Mesothelial cell of epicardium (in vitro differentiated cells): ENCODE results near the gene LRRC71. TPM values are rescaled to one million over a fixed set of nuclear protein-coding genes. Genes with fewer than 3 reads are reported as not detected.

Source experiments
- DNase-seq, 2 experiments: peaks; one replicate each; pipeline ENCODE4 v3.0.0; 2021; ENCODE audit warnings: low spot score in 2 of 2; ENCODE audit not compliant: unreplicated experiment in 2 of 2
- H3K27ac Mint-ChIP-seq: 2 replicates; pipeline ENCODE4 v1.8.0; 2021; ENCODE audit warnings: mixed read lengths
- H3K27me3 Mint-ChIP-seq: 2 replicates; pipeline ENCODE4 v1.8.0; 2021; ENCODE audit warnings: low read depth, mixed read lengths
- H3K36me3 Mint-ChIP-seq: 2 replicates; pipeline ENCODE4 v1.8.0; 2021; ENCODE audit warnings: mixed read lengths
- H3K4me1 Mint-ChIP-seq: 2 replicates; pipeline ENCODE4 v1.8.0; 2021; ENCODE audit warnings: mixed read lengths
- H3K4me3 Mint-ChIP-seq: 2 replicates; pipeline ENCODE4 v1.8.0; 2021; ENCODE audit warnings: mild to moderate bottlenecking, moderate library complexity, mixed read lengths
- H3K9me3 Mint-ChIP-seq: 2 replicates; pipeline ENCODE4 v1.8.0; 2021; ENCODE audit warnings: mixed read lengths
- total RNA-seq: library from RNA; stranded (reverse); gene quantifications from 3 replicates; pipeline ENCODE4 v1.2.1, GENCODE V29; 2021
- TF ChIP-seq, protein P1 (sequence below): fragments of 200-600 bp; sonication (generic); IDR thresholded peaks from one replicate; pipeline ENCODE4 v1.5.0; 2021; ENCODE audit warnings: antibody characterized with exemption; ENCODE audit not compliant: unreplicated experiment

Gene LRRC71
- total RNA-seq: 0.11 to 0.34 TPM (median 0.13 TPM) in 3 replicates

DNA sequence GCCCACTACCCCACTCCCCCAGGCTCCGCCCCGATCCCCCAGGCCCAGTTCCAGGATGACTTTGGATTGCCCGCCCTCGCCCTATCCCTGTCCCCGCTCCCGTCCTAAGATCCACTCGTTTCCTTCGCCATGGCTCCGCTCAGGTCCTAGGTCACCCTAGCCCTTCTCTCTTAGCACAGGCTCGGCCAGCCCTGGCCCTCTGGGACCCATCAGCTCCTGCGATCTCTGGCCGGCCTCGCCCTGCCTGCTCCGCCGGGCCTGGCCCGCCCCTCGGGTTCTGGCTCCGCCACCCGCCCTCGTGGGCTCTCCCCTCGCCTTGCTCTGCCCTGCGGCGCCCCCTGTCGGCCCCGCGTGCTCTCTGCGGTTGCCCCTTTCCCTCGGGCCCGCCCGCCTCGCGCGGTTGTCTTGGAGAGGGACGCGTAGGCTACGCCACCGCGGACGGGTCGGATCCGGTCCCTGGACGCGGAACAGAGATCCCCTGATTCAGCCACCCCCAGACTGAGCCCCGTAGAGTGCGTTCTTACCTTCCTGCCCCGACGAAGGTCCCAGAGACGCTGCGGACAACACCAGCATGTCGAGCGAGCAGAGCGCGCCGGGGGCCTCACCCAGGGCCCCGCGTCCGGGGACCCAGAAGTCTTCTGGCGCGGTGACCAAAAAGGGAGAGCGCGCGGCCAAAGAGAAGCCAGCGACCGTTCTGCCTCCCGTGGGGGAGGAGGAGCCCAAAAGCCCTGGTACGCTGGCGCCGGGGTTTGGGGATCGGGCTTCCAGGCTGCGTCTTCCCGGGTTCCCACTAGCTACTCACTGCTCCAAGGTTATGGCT is at the start of gene LRRC71:
Gene LRRC71, plus strand, starts transcription at position 400 of the 820 bp plus-strand sequence. Its CDS starts 172 bp downstream, at position 572.
- TF ChIP-seq, protein P1, sequence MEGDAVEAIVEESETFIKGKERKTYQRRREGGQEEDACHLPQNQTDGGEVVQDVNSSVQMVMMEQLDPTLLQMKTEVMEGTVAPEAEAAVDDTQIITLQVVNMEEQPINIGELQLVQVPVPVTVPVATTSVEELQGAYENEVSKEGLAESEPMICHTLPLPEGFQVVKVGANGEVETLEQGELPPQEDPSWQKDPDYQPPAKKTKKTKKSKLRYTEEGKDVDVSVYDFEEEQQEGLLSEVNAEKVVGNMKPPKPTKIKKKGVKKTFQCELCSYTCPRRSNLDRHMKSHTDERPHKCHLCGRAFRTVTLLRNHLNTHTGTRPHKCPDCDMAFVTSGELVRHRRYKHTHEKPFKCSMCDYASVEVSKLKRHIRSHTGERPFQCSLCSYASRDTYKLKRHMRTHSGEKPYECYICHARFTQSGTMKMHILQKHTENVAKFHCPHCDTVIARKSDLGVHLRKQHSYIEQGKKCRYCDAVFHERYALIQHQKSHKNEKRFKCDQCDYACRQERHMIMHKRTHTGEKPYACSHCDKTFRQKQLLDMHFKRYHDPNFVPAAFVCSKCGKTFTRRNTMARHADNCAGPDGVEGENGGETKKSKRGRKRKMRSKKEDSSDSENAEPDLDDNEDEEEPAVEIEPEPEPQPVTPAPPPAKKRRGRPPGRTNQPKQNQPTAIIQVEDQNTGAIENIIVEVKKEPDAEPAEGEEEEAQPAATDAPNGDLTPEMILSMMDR: peak; percentile 89
- peak within 1 kb of the TSS; percentile 57 for H3K4me3 Mint-ChIP-seq
- peak; percentile 77 to 92 for DNase-seq
- peaks cover 6% of the 10 kb centered on the region for H3K9me3 Mint-ChIP-seq
- H3K36me3 Mint-ChIP-seq: no peaks in the 10 kb centered on the region
- peaks cover 64% of the 10 kb centered on the region for H3K27me3 Mint-ChIP-seq
- peaks cover 8% of the 10 kb centered on the region for H3K4me1 Mint-ChIP-seq
- no peak within 1 kb of the TSS for H3K27ac Mint-ChIP-seq

DNA sequence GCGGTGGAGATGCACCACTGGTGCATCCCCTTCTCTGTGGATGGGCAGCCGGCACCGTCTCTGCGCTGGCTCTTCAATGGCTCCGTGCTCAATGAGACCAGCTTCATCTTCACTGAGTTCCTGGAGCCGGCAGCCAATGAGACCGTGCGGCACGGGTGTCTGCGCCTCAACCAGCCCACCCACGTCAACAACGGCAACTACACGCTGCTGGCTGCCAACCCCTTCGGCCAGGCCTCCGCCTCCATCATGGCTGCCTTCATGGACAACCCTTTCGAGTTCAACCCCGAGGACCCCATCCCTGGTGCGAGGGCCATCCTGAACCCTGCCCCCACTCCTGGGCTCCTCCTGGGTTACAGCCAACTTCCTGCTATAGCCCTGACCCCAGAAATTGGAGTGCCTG is 46.8 kb upstream of the LRRC71 start:
- Mint-ChIP-seq H3K27ac (no peak overlapping the region), H3K4me3 (no peak overlapping the region), H3K4me1 (no peaks in the 10 kb centered on the region), H3K9me3 (no peaks in the 10 kb centered on the region), H3K27me3 (peaks cover 40% of the 10 kb centered on the region), H3K36me3 (no peaks in the 10 kb centered on the region)
- TF ChIP-seq, protein P1: no peak
- DNase-seq: no peak

DNA sequence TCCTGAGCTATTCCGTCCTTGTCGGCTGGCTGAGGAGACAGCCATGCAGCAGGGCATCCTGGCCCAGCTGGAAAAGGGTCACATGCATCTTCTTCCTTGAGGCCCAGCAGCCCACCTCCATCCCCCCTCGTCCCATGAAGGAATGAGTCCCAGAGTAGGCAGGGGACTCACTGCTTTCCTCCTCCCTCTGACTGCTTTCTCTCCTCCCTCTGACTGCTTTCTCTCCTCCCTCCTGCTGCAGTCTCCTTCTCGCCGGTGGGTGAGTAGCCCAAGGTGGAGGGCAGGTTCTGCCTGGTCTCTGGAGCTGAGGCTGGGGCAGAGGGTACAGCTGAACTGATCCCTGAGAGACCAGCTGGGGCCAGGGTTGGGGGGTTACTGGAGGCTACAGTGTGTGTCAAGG is 46.3 kb upstream of the LRRC71 start:
- no peaks in the 10 kb centered on the region for H3K4me1 Mint-ChIP-seq
- H3K36me3 Mint-ChIP-seq: no peaks in the 10 kb centered on the region
- H3K4me3 Mint-ChIP-seq: no peak overlapping the region
- TF ChIP-seq, protein P1: no peak
- DNase-seq: no peak
- H3K27me3 Mint-ChIP-seq: peaks cover 44% of the 10 kb centered on the region
- H3K9me3 Mint-ChIP-seq: no peaks in the 10 kb centered on the region
- H3K27ac Mint-ChIP-seq: no peak overlapping the region

DNA sequence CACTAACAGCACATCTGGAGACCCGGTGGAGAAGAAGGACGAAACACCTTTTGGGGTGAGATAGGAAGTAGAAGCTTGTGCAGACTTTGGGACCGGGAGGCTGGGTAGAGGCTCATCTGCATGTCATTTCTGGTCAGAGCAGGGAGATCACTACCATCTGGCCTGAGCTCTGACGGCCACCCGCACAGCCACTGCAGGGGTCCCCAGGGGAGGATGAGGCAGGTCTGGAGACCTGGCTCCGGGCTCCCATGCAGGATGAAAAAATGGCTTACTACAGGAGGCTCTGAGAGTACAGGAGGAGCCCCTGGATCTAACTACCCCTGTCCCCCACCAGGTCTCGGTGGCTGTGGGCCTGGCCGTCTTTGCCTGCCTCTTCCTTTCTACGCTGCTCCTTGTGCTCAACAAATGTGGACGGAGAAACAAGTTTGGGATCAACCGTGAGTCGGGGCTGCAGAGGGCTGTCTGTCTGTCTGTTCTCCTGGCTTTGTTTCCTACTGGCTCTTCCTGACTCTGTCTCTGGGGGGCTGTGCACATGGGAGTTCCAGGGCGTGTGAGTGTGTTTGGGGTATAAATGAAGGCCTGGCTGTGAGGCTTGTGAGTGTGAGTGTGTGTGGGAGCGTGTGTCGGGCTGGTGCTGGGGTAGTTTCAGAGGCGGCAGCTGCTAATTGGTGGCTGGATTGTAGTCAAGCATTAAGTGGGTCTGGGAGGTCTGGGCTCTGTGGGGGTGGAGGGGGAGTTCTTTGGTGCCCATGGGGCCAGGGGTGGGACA is 45.7 kb upstream of the LRRC71 start:
- TF ChIP-seq, protein P1: no peak
- peaks cover 47% of the 10 kb centered on the region for H3K27me3 Mint-ChIP-seq
- no peak for DNase-seq
- no peak overlapping the region for H3K4me3 Mint-ChIP-seq
- H3K36me3 Mint-ChIP-seq: no peaks in the 10 kb centered on the region
- no peaks in the 10 kb centered on the region for H3K9me3 Mint-ChIP-seq
- H3K4me1 Mint-ChIP-seq: no peaks in the 10 kb centered on the region
- H3K27ac Mint-ChIP-seq: no peak overlapping the region

DNA sequence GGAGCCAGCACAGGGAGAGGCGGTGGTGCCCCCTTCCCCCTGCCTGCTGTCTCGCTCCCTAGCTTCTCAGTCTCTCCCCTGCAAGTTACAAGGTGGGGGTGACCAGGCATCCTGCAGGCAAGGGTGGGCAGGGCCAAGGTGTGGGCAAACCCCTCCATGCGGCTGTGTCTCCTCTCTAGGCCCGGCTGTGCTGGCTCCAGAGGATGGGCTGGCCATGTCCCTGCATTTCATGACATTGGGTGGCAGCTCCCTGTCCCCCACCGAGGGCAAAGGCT is 45.2 kb upstream of the LRRC71 start:
- Mint-ChIP-seq H3K9me3 (no peaks in the 10 kb centered on the region), H3K4me3 (no peak overlapping the region), H3K27me3 (peaks cover 47% of the 10 kb centered on the region), H3K4me1 (no peaks in the 10 kb centered on the region), H3K36me3 (no peaks in the 10 kb centered on the region), H3K27ac (no peak overlapping the region)
- TF ChIP-seq, protein P1: no peak
- no peak for DNase-seq
